NCI-H146 treated with DMSO at 0.1 percent for 48 hours (cell line): ENCODE results near the gene LCK.

Experiments used
- DNase-seq: peaks from one replicate; lab custom pipeline; 2025; ENCODE audit not compliant: unreplicated experiment; lab: John Stamatoyannopoulos, UW

LCK gene

GRCh38 chr1:32318127-32318869 is 67.2 kb downstream of the LCK start:
- DNase-seq: no peak

- no peak for DNase-seq
These were observed 70.7 kb downstream of the LCK start for GRCh38 chr1:32321712-32322291.

- DNase-seq: no peak
These were observed 76.1 kb downstream of the LCK start for GRCh38 chr1:32327204-32327603.

DNA sequence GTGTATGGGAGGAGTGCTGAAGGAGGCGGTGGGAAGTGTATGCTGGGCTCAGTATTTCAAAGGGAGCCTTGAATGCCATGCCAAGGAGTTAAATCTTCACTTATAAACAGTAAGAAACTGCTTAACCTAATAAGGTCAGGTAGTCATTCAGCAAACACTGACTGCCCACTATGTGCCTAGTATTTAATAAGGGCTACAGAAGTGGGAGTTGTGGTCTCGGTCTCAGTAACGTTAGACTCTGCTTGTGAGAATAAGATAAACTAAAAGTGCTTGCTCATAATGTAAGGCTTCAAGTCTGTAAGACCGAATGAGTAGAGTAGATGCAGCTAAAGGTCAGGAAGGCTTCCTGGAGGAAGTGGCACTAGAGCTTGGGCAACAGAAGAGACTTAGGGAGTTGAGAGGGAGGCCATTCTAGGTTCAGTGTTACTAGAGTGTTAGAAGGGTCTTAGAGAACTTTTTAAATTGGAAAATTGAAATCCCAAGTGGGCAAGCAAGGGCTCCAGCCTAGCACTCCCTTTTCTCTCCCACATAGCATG is 78.9 kb downstream of the LCK start:
- no peak for DNase-seq

DNA sequence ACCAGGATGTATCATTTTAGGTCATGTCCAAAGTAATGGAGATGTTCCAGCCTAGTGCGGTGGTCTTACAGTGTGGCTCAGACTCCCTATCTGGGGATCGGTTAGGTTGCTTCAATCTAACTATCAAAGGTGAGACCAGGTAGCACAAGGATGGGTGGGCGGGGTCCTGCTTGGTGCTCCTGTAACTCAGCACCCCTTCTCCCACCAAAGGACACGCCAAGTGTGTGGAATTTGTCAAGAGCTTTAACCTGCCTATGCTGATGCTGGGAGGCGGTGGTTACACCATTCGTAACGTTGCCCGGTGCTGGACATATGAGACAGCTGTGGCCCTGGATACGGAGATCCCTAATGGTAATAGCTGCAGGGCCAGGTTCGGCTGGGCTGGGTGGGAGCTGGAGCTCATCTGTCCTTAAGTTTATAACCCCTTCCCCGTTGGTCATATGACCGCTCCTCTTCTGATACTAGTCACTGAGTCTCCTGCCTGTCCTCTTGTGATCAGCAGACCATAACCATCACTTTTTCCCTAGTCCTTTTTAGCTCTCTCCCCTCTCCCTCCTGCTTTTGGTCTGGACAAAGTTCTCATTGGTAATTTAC is 79.6 kb downstream of the LCK start:
- no peak for DNase-seq

DNA sequence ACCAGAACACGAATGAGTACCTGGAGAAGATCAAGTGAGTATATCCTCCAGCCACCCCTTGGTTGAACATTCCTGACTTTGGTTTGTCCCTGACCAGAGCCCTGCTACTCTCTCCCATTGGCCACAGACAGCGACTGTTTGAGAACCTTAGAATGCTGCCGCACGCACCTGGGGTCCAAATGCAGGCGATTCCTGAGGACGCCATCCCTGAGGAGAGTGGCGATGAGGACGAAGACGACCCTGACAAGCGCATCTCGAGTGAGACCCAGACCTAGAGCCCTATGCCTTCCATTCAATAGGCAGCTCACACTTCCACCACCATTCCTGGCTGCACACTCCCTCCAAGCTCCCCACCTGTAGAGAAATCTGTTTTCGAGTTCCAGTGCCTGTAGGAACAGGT is 80.5 kb downstream of the LCK start:
- DNase-seq: no peak

DNA sequence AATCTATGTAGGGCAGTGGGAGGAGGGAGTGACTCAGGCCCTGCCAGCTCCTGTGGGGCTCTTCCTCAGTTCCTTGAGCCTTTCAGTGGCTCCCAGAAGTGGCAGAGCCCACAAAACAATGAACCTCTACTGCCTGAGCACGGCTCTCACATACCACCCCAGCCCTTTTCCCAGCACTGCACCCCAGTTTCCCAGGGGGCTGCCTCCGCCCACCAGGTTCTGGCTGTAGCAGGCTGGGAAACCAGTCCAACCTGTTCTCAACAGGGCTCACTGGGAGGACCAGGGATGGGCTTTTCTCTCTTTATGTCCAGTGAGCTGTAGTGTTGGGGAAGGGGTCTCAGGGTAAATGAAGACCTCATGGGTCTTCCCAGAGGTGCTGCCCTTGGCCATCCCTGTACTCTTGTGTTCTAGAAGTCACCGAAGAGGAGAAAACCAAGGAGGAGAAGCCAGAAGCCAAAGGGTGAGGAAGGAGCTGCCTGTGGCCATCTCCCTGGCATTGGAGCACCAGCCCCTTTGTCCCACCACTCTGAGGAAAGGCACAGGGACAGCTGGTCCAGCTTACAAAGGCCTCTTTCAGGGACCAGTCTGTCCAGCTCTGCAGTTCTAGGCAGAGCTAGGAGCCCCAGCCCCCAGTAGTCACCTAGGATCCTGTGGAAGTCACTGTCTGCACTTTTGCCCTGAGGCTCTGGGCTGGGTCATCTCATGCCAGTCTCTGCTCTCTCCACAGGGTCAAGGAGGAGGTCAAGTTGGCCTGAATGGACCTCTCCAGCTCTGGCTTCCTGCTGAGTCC is 81.4 kb downstream of the LCK start:
- no peak for DNase-seq

- no peak for DNase-seq
These were observed 82.3 kb downstream of the LCK start for GRCh38 chr1:32333251-32333963.

GRCh38 chr1:32334274-32334861 is 83.3 kb downstream of the LCK start:
- no peak for DNase-seq

DNA sequence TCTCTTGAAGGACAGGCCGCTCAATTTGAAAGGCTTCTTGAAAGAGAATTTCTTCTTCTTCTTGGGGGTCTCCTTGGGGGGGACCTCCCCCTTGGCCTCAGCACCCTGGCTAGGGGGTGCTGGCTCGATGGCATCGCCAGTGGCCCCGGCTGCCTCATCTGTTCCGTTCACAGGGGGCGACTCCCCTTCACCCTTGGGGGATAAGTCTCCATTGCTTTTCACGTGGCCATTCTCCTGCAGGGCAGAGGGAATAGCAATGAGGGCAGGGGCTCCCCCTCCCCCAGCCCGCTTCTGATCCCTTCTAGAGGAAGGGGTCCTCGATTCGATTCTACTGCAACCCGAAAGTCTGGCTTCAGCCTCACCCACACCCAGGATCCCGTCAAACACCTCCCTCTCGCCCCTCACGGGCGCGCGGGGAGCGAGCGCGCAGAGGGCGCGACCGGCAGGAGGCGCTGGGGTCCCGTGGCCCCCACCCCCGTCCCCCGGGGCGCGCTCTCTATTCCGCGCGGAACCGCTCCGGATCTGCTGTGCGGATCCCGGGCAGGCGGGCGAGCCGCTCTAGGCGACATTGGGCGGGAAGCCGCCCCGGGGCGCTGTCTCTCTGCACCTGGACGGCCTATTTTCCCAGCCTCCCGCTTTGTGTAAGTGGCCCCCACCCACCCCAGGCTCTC is 83.9 kb downstream of the LCK start:
- no peak for DNase-seq

GRCh38 chr1:32335535-32335789 is 84.4 kb downstream of the LCK start:
- DNase-seq: no peak
